ENCODE results near the gene PRR15L. TPM values are rescaled to one million over a fixed set of nuclear protein-coding genes. Genes with fewer than 3 reads are reported as not detected.

The PRR15L gene
- total RNA-seq, result not detected in 2 replicates

GRCh38 chr17:47957591-47958490 lies at the start of gene PRR15L:
Gene PRR15L, minus strand, starts transcription at chr17:47957883. Its CDS starts 4,649 bp downstream, at chr17:47953234.

GRCh38 chr17:47970725-47971499 lies 13.2 kb upstream of the PRR15L start, which contains the start of gene CDK5RAP3:
Gene CDK5RAP3, plus strand, starts transcription at chr17:47971113. Its CDS starts 34 bp downstream, at chr17:47971147.

GRCh38 chr17:47941246-47942095 lies 16.2 kb downstream of the PRR15L start, which contains the start of gene PNPO:
Gene PNPO, plus strand, starts transcription at chr17:47941571. Its CDS starts 105 bp downstream, at chr17:47941676.

Other genes starting within 250 kb of the PRR15L start
- gene TBX21, start 224.6 kb downstream of the PRR15L start, total RNA-seq, result 0.12 and 1.4 TPM in 2 replicates
- 7.0 and 9.5 TPM in 2 replicates for gene OSBPL7, start 136.1 kb downstream of the PRR15L start, total RNA-seq
- gene MRPL10, start 126.3 kb downstream of the PRR15L start, total RNA-seq, result 21.4 and 22.5 TPM in 2 replicates
- 0.11 TPM in 1 of 2 replicates, not detected in the other for gene LRRC46, start 126.2 kb downstream of the PRR15L start, total RNA-seq
- 28.3 and 35.2 TPM in 2 replicates for gene SCRN2, start 116.6 kb downstream of the PRR15L start, total RNA-seq
- gene SP6, start 106.7 kb downstream of the PRR15L start, total RNA-seq, result 0.11 TPM in 1 of 2 replicates, not detected in the other
- gene SP2, start 61.6 kb downstream of the PRR15L start, total RNA-seq, result 0.37 and 0.66 TPM in 2 replicates
- 18.4 and 31.6 TPM in 2 replicates for gene PNPO, start 16.3 kb downstream of the PRR15L start, total RNA-seq
- gene CDK5RAP3, start 13.2 kb upstream of the PRR15L start, total RNA-seq, result 94.6 and 109 TPM in 2 replicates
- 37.1 and 65.5 TPM in 2 replicates for gene COPZ2, start 79.9 kb upstream of the PRR15L start, total RNA-seq
- 129 and 241 TPM in 2 replicates for gene NFE2L1, start 90.5 kb upstream of the PRR15L start, total RNA-seq
- 57.4 and 92.6 TPM in 2 replicates for gene CBX1, start 143.6 kb upstream of the PRR15L start, total RNA-seq
- 11.2 and 12.5 TPM in 2 replicates for gene SNX11, start 149.9 kb upstream of the PRR15L start, total RNA-seq